H1 (cell line): ENCODE data around the gene SGMS1.

Source experiments
- CHD2 ChIP-seq: IDR thresholded peaks from 2 replicates; pipeline ENCODE4 v1.6.1; 2012; ENCODE audit warnings: low read length, improper control_type of control experiment
- CREB1 ChIP-seq: IDR thresholded peaks from 2 replicates; pipeline ENCODE4 v1.6.1; 2012; ENCODE audit warnings: inconsistent platforms
- KDM1A ChIP-seq: fragments of 200-600, 300-600 bp; sonication (generic); IDR thresholded peaks from 2 replicates; pipeline ENCODE4 v1.7.1; 2016; ENCODE audit warnings: mild to moderate bottlenecking, low read length, borderline replicate concordance
- NRF1 ChIP-seq: IDR thresholded peaks from 2 replicates; pipeline ENCODE4 v1.6.1; 2011; ENCODE audit warnings: mild to moderate bottlenecking, low read depth, low read length, improper control_type of control experiment
- RFX5 ChIP-seq: IDR thresholded peaks from 2 replicates; pipeline ENCODE4 v1.6.1; 2011; ENCODE audit warnings: low read depth, low read length, improper control_type of control experiment, borderline replicate concordance
- TEAD4 ChIP-seq: IDR thresholded peaks from 2 replicates; pipeline ENCODE4 v1.6.1; 2012; ENCODE audit warnings: low read depth, low read length, inconsistent platforms, mixed read lengths
- YY1 ChIP-seq: IDR thresholded peaks from 2 replicates; pipeline ENCODE4 v1.6.1; 2011; ENCODE audit warnings: low read depth, mild to moderate bottlenecking, low read length
- TF ChIP-seq, protein P1 (sequence below), 3 experiments: IDR thresholded peaks; 1 replicate in 2 of 3; 2 replicates in 1 of 3; pipeline versions ENCODE4 v1.5.1 to v1.6.1; 2011; ENCODE audit warnings: low read length in 3 of 3, mild to moderate bottlenecking in 3 of 3, inconsistent platforms in 2 of 3, low read depth in 1 of 3, moderate library complexity in 1 of 3; ENCODE audit not compliant: insufficient read depth in 1 of 3; ENCODE audit errors: control extremely low read depth in 1 of 3

DNA sequence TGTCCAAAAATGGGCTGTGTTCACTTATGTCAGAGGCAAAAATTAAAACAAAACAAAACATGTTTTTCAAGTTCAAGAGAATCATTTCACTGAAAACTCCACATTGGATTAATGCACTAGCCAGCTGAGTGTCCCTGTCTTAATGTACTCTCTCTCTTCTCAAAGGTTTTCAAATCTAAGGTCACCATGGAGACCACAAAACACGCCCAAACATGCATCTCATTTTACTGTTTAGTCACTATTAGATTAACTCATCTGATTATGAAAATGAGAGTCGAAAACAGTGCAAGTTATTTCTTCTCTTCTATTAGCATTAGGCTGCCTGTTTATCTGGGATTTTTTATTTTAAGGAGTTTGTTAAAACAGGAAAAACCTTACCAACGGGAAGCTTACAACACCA lies 301.7 kb downstream of the SGMS1 start:
- TF ChIP-seq, protein P1, sequence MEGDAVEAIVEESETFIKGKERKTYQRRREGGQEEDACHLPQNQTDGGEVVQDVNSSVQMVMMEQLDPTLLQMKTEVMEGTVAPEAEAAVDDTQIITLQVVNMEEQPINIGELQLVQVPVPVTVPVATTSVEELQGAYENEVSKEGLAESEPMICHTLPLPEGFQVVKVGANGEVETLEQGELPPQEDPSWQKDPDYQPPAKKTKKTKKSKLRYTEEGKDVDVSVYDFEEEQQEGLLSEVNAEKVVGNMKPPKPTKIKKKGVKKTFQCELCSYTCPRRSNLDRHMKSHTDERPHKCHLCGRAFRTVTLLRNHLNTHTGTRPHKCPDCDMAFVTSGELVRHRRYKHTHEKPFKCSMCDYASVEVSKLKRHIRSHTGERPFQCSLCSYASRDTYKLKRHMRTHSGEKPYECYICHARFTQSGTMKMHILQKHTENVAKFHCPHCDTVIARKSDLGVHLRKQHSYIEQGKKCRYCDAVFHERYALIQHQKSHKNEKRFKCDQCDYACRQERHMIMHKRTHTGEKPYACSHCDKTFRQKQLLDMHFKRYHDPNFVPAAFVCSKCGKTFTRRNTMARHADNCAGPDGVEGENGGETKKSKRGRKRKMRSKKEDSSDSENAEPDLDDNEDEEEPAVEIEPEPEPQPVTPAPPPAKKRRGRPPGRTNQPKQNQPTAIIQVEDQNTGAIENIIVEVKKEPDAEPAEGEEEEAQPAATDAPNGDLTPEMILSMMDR (IDR thresholded peaks at IDR 0.05; ENCODE audit: control extremely low read depth in 1 of 3, insufficient read depth in 1 of 3, low read depth in 1 of 3, low read length in 3 of 3), result no peak
- TF ChIP-seq KDM1A, result no peak
- no peak for TF ChIP-seq CREB1
- TF ChIP-seq NRF1, result no peak
- no peak for TF ChIP-seq TEAD4
- TF ChIP-seq YY1, result no peak
- TF ChIP-seq RFX5, result no peak
- no peak for TF ChIP-seq CHD2
